ENCODE results near the gene ARHGEF19.
"Not testable (repeated sequence)": the region's sequence is repeated elsewhere in the genome, so short reads cannot be mapped to it uniquely, and the experiment has no call there.

ARHGEF19 gene

DNA sequence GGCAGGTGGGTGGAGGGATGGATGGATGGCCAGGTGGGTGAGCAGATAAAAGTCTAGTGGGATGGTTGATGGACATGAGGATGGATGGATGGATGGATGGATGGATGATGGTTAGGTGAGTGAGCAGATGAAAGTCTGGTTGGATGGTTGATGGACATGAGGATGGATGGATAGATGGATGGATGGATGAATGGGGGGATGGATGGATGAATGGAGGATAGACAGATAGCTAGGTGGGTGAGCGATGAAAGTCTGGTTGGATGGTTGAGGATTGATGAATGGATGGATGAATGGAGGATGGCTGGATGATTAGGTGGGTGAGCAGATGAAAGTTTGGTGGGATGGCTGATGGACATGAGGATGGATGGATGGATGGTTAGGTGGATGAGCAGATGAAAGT is 9.0 kb upstream of the ARHGEF19 start:
- no peak for DNase-seq (ENCODE audit: low read depth)

DNA sequence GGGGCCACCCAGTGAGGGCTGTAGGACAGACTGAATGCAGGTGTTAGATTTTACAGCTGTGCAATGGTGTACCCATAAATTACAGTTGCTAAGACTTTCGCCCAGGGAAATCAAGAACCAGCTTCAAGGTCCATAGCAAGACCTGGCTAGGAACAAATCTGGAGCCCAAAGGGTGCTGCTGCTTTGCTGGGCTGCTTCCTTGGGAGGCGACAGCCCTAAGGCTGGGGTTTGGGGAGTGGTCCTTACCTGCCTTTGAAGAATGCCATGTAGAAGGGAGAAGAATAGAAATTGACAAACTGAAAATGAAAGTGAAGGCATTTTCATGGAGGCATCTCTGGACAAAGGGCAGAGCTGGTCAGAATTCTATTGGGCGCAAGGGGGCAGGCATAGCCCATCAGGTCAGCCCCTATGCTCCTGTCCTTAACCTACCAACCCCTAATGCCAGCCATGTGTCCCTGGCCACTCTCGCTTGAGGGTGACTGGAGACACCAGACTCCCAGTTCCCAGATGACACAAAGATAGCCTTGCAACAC is 7.6 kb upstream of the ARHGEF19 start:
- no peak for DNase-seq (ENCODE audit: low read depth)

DNA sequence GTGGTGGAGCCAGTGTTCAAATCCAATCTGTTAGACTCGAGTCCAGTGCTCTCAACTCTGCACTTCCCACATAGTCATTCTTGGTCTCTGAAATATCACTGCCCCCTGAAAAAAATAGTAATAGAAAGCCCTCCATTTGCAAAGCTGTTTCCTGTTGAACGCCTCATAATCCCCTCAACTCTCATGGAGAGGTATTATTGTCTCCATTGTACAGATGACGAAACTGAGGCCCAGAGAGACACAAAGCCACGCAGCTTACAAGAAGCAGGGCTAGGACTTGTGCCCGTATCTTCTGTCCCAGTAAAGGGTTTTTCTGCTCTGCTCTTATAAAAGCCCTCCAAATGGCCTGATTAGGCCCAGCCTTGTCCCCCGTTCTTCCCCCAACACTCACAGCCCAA is 6.2 kb upstream of the ARHGEF19 start:
- DNase-seq (ENCODE audit: low read depth), result no peak

DNA sequence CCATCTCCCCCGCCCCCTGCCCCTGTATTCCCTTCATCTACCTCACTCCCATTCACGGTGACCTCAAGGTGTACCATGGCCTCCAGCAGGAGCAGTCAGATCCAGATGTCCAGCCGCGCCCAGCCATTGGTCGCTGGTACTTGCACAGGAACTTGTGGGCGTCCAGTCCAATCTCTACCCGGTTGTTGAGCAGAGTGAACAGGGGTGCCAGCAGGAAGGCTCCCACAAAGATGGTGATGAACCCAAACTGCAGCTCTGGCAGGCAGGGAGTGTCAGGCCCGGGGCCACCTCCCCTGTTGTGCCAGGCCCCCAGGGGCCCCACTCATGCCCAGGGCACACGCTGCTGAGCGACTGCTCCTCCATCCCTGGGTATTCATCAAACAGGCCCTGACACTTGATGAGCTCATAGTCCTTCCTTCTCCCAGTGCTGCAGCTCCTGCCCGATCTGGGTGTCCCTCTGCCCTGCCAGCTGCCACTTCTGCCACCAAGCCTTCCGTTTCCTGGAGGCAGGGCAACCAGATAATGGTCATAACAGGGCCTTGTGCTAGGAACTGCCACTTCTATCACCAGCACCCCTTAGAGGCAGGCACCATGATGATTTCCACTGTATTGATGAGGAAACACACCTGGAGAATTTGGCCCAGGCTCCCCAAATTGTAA is 5.7 kb upstream of the ARHGEF19 start:
- DNase-seq (ENCODE audit: low read depth), result no peak

DNA sequence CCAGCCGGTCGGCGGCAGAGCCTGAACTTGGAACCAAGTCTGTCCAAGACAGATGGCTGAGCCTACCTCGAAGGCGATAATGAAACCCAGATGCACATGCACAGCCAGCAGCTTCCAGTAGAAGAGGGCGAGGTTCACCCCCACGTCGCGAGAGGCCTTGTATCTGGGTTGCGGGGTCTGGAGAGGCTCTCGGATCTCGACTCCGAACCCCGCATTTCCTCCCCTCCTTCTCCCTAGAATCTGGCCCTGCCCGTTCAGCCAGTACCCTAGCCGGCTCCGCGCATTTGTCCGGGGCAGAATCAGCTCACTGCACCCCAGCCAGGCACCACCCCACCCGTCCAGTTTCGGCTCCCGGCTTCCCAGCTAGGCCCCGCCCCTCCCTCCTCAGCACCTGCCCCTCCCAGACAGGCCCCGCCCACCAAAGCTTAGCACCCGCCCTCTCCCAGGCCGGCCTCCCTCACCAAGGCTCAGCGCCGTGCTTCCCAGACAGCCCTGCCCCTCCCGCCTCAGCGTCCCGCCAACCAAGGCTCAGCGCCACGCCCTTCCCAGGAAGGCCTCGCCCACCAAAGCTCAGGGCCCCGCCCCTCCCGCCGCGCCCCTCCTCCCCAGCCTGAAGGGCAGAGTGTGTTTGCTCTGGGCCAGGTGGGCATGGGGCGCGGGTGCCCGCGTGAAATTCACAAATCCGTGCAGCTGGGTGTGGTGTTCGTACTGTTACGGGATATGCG is 4.8 kb upstream of the ARHGEF19 start:
- DNase-seq (ENCODE audit: low read depth), result peak; percentile 91

DNA sequence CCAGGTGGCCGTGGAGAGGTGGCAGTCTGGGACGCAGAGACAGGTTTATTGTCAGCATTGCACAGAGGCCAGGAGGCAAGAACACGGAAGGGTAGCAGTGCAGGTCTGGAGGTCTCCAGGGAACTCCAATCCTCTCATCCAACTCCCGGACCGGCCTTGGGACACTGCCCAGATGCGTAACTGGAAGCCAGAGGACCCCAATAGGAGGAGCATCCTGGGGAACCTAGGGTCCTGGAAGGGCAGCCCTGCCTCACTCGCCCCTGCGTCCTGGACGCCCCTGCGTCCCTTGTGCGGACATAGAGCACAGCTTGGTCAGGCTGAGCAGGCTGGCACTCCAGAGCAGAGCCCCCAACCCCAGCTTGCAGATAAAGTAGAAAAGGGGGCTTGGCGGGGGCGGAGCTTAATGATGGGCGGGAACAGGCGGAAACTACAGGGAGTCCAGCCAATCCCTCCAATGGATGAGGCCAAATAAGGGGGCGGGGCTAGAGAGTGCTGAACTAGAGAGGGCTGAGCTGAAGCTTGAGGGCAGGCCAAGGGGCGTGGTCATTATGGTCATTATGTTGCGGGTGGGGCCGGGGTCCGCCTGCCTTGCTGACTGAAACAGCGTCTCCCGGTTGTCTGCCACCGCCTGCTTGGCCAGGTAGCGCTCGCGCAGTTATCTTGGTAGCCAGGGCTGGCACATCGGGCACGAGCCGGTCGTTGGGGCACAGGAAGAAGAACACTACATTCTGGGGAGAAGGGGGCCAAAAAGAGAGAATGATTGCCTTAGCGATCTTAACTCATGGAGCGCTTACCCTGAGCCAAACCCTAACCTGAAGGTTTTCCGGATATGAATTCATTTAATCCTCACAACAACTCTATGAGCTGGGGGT is 3.7 kb upstream of the ARHGEF19 start:
- peak; percentile 43 for DNase-seq (ENCODE audit: low read depth)

DNA sequence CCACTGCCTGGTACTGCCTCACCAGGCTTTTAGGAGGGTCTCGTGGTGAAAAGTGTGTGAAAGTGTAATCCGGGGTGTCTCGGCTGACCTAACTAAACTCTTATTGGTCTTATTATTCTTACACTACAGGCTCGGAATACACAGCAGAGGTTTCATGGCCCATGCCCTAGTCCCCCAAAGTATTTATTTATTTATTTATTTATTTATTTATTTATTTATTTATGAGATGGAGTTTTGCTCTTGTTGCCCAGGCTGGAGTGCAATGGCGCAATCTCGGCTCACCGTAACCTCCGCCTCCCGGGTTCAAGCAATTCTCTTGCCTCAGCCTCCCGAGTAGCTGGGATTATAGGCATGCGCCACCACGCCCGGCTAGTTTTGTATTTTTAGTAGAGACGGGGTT is 2.8 kb upstream of the ARHGEF19 start:
- DNase-seq (ENCODE audit: low read depth), result not testable (repeated sequence)

DNA sequence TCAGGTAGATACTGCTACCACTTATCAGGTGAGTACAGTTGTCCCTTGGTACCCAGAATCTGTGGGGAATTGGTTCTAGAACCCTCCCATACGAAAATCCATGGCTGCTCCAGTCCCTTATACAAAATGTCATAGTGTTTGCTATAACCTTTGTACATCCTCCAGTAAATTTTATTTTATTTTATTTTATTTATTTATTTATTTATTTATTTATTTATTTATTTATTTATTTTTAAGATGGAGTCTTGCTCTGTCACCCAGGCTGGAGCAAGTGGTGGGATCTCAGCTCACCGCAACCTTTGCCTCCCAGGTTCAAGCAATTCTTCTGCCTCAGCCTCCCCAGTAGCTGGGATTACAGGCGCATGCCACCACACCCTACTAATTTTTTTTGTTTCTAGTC is 1.1 kb upstream of the ARHGEF19 start:
- not testable (repeated sequence) for DNase-seq (ENCODE audit: low read depth)

DNA sequence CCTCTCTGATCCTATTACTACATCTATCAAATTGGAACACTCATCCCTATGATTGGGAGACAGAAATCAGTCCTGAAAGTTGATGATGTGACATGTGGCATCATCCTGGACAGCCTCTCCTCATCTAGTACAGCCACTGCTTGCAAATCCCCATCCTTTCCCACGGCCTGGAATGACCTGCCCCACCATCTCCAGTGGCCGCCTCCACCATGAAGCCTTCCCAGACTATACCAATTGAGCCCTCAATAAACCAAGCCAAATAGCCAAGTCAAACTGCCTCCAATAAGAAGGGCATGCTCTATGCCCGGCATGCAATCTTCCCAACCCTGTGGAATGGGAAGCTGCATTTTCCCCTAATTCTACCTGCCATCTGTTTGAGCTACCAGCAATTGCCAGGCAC is 561 bp upstream of the ARHGEF19 start:
- no peak for DNase-seq (ENCODE audit: low read depth)

DNA sequence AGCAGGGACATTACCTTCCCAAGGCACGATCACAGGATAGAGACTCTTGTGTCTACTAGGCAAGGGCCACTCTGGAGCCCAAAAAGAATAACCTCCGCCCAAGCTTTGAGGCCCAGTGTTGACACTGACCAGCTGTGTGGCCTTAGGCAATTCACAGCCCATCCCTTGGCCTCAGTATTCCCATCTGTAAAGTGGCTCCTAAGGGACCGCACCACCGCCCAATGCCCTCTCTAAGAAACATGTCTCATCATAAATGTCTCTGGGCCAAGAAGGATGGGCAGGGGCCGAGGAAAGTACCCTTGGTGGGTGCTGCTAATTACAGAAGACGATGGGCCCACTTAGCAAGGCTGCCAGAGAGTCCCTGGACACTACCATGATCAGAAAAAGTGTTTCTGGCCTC is 628 bp downstream of the ARHGEF19 start:
- DNase-seq (ENCODE audit: low read depth), result no peak

DNA sequence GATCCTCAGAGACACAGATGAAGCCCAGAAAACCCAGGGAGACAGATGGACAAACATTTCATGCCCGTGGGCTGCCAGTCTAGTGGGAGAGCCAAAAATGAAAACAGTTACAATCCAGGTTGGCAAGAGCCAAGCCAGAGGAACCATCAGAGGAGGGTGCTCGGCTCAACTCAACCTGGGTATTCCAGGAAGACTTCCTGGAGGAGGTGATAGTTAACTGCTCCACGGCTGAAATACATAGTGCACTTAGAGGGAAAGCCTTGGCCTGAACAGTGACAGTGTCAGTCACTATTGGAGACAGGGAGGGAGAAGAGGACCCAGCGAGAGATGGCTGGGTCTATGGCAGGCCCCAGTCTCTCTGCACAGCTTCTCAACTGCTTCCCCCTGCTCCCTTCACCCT is 1.9 kb downstream of the ARHGEF19 start:
- DNase-seq (ENCODE audit: low read depth), result no peak

DNA sequence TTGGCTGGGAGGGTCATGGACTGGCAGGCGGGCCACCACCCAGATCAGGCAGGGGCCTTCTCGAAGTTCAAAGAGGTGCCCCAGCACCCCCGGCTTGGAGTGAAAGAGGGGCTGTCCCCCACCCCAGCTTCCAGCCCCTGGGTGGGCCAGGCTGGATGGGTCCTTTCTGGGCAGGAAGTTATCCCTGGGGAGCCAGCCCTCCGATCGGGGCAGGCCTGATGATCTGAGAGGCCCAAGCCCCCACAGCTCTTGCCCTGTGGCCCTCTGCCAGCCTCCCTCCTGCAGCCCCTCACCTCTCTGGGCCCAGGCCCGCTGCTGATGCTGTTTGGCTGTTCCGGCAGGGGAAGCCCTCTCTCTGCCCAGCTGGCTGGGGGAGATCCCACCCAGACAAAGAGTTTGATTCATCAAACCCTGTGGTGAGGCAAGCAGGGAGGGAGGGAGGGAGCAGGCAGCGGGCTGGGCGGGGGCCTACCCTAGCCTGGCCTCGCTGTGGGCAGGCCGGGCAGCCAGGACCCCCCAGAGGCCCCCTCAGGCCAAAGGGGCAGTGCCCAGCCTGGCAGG is 2.5 kb downstream of the ARHGEF19 start:
- DNase-seq (ENCODE audit: low read depth), result no peak

DNA sequence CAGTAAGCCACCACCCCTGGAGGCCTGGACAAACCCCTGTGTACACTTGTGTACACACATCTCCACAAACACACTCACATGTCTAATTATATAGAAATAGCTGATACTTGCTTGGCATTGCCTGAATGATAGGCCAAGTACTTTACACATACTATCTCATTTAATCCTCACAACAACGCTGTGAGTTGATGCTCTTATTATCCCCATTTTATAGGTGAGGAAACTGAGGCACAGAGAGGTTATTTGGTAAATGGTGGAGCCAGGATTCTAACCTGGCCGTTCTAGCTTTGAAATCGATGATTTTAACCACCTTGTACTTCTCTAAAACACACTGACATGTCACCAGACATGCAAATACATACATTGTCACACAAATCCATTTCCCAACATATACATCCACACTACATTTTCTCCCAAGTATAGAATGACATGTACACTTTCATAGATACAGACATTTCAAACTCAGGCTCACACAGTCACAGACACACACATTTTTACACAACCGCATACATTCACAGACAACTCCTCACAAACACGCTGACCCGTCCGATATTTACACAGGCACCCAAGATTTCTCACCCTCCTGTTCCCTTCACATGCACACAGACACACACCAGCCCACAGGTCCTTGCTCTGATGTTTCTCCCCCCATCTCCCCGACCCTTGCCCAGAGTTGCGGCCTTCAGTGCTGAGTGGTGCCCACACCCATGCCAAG is 3.2 kb downstream of the ARHGEF19 start:
- DNase-seq (ENCODE audit: low read depth), result no peak

DNA sequence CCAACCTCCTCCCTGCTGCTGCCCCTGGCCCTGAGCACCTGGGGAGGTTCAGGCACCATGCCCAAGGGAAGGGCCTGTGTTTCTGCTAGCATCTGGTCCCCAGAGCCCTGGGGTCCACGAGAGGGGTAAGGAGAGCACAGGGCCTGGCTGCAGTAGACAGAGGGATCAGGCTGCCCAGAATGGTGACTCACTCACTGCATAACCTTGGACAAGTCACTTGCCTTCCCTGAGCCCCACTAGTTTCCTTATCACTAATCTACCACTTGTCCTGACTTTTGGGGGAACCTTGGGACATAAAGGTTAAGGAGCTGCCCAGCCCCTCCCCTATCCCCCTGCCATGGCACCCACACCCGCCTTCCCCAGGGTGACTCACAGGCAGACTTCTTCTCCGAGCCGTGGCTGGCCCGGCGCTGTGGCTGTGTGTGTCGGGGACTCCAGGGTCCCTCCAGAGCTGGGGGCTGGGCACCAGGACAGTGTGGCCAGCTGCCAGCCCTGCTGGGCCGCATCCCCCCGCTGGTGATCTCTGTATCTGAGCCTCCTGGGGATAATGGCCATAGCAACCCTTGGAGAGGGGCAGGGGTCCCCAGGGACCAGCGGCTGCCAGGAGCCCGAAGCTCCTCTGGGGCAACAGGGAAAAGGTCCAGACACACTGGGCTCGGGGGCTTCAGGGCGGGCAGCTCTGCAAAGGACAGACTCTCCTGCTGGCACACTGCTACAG is 4.0 kb downstream of the ARHGEF19 start:
- no peak for DNase-seq (ENCODE audit: low read depth)

DNA sequence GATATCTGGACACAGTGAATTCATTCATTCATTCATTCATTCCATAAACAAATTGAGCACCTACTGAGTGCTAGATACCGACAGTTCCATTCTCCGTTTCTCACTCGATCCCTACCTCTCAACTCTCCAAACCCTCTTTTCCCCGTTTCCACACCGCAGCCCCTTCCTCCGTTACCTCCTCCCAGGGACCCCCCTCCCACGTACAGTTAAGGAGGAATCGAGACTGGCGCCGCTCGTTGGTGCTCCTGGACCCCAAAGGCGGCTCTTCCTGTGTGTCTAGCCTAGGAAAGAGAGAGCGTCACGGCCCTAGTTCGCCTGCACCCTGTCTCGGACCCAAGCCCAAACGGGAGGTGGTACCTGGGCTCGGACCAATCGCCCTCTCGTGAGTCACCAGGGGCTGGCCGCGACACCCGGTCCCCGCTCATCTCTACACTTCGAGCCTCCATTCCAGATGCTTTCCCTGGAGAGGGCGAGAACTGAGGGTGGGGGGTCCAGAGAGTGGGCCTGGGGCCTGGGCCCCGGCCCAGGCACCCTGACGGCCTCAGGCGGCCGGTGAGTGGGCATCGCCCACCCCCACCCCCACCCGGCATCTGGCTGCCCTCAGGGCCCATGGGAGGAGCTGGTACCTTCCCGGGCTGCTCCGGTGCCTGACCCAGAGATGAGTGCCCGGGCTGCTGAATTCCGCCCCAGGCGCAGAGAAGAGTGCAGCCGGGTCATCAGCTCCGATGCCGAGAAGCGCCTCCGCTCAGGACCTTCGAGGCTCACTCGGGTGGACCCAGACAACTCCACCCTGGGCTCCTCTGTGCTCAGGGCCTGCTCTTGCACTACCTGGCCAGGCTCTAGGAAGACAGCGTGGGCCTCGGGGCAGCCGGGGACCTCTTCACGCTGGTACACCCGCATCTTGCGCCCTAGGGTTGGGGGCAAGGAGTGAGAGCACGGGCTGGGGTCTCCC is 4.9 kb downstream of the ARHGEF19 start:
- DNase-seq (ENCODE audit: low read depth), result no peak

DNA sequence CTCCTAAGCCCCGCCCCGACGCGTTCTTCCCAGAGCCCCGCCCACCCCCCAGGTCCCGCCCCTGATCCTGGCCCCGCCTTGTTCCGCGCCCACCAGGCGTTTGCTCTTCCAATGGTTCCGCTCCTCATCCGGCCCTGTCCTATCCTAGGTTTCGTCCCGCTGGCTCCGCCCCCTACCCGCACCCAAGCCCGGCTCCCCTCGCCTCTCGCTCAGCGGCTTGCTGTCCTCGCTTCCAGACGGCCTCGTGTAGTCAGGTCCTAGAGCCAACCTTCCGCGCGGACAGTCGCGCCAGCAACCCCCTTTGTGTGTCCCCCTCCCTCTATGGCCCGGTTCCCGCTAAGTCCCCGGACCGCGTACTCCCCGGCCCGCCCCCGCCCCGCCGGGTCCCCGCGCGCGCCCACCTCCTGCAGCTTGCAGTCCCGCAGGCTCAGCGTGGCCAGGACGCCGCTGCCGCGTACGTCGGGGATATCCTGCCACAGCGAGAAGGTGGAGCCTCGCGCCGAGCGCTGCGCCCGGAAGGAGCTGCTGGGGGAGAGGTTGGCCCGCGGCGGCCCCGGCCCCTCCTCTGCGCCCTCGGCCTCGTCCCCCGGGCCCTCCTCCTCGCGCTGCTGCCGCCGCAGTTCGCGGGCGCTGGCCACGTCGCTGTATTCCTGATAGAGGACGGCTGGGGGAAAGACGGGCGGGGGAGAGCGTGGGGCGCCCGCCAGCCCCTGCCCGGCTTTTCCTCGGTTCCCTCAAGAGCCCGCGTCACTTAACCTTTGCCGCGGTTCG is 5.7 kb downstream of the ARHGEF19 start:
- DNase-seq (ENCODE audit: low read depth), result peak; percentile 89

DNA sequence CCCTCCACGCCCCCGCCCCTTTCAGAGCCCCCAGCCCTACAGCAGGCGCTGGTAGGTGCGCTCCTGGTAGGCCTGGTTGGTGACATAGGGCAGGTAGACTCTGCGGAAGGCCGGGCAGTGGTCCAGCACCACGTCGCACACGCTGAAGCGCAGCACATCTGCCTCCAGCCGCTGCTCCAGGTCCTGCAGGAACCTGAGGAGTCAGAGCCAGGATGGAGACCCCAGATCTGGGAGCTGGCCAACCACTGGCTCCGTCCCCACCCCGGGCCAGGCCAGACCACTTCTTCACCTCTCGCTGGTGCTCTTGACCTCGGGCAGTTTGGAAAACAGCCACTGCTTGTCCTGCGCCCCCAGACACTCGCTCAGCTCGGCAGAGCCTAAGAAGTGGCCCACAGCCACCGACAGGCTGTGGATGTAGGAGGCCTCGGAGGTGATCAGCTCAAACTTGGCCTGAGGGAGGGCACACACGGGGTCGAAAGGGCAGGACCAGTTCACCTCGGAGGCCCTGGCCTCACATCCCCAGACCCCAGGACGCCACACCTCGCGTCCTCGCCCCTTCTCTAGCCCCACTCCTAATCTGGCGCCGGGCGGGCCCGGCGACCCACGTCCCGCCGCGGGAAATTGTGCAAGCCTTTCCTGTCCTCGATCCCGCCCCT is 6.4 kb downstream of the ARHGEF19 start:
- no peak for DNase-seq (ENCODE audit: low read depth)

DNA sequence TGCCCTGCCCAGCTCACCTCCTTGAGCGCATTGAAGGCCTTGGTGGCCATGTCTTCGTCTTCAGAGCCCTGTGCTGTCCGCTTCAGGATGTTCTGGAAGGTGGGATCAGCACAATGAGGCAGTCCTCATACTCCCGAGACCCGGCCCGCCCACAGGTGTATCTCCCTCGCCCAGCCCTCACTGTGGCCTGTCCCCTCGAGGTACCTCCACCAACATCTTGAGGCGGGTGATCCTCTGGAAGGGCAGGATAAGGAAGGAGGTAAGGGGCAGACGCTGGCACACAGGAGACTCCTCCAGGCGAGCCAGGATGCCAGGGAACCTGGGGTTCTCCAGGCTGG is 7.1 kb downstream of the ARHGEF19 start:
- no peak for DNase-seq (ENCODE audit: low read depth)
